GM18502 (cell line): ENCODE measurements around the gene THAP8.
A peak's percentile ranks its signal among the peaks of the same experiment; 100 is the strongest.

ENCODE experiments used
- ATAC-seq: cut with Tn5 transposase; IDR thresholded peaks from one replicate; pipeline ENCODE4 v1.9.1; 2021; ENCODE audit warnings: mild to moderate bottlenecking; ENCODE audit not compliant: unreplicated experiment, poor library complexity

Gene THAP8

GRCh38 chr19:35996777-35997176, 57.3 kb downstream of the THAP8 start:
- ATAC-seq, result no peak

GRCh38 chr19:35995048-35995993, 58.8 kb downstream of the THAP8 start, which contains the start of gene SDHAF1:
Gene SDHAF1 (plus strand): TSS chr19:35995188. CDS start chr19:35995275, 87 bp downstream.
- peak; percentile 89 for ATAC-seq

DNA sequence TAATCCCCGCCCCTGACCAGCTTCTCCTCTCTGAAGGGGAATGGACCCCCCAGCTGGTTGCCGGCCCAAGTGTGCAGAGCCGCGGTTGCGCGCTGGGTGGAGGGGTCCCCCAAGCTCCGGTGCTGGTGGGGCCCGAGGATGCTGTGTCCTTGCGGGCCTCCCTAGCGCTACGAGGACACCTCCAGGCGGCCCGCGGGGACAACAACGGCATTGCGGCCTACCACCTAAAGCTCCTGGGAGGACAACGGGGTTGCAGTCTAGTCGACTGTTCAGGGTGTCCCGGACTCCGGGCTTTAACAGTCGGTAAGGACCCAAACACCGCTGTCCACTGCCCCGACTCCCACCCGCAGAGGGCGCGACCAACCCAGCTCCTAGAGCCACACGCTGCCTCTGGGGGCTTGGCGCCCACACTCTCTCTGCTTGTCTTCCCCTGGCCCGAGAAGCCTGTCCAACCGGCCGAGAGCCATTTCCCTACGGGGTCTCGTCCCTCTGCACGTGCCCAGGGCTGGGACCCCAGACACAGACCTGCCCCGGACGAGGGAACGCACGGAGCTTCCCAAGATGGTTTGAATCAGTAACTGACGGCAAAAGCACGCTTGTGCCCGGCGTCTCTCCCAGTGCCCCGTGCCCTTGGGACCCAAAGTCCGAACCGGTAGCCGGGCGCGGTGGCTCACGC, 60.0 kb downstream of the THAP8 start:
- ATAC-seq, result no peak

DNA sequence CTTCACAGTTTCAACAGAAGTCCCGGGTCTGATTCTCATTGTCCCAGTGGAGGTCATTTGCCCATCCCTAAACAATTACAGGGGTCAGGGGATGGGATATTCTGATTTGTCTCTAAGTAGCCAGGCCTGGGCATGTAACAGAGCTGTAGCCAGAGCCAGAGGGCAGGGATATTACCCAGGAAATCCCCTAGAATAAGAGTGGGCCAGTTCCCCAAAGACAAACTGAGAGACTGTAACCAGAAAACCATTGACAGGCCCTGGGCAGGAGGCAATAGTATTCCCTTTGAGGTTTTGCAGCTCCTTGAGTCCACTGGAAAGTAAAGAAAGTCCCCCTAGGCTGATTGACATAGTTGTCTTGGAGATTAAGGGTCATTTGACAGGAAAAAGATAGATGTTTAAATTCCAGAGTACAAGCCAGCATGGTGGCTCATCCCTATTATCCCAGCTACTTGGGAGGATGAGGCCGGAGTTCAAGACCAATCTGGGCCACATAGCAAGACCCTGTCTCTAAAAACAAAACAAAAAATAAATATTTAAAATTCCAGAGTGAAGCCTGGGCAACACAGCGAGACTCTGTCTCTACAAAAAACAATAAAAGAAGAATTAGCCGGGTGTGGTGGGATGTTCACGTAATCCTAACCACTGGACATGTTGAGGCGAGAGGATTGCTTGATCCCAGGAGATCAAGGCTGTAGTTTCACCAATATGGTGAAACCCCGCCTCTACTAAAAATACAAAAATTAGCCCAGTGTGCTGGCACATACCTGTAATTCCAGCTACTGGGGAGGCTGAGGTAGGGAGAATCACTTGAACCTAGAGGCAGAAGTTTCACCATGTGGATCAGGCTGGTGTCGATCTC, 60.9 kb downstream of the THAP8 start:
- ATAC-seq, result no peak

- no peak for ATAC-seq
Observed at GRCh38 chr19:35991731-35992450, 62.2 kb downstream of the THAP8 start.

DNA sequence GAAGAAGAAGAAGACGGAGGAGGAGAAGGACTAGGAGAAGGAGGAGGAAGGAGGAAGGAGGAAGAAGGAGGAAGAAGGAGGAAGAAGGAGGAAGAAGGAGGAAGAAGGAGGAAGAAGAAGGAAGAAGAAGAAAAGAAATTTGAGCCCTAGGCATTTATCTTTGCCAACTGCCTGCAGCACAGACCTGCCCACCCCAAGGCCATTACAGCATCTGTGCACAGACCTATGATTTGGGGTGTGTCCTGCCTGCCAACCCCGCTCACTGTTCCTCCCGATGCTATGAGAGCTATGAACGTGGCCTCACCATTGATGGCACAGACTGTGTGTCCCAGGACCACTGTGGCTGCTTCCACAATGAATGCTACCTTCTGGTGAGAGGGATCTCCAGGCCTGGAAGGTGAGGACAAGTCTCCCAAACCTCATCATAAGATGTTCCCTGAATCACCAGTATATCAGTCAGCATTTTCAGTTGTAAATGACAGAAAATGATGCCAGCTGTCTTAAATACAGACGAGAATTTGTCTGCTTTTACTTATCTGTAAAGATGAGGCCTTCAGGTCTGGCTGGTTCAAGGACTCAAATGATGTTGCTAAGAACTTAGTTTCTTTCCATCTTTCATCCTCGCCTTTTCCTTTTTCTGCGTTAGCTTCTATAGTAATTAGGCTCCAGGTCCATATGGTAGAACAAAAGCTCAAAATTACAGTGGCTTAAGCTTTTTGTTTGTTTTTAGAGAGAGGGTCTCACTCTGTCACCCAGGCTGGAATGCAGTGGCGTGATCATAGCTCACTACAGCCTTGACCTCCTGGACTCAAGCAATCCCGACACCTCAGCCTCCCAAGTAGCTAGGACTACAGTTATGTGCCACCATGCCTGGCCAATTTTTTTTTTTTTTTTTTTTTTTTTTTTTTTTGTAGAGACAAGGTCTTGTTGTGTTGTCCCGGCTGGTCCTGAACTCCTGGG, 63.0 kb downstream of the THAP8 start:
- no peak for ATAC-seq

GRCh38 chr19:35990156-35990555, 63.9 kb downstream of the THAP8 start:
- ATAC-seq, result no peak

- no peak for ATAC-seq
Observed at GRCh38 chr19:35988824-35989223, 65.3 kb downstream of the THAP8 start.

GRCh38 chr19:35987571-35987896, 66.6 kb downstream of the THAP8 start:
- ATAC-seq, result no peak

DNA sequence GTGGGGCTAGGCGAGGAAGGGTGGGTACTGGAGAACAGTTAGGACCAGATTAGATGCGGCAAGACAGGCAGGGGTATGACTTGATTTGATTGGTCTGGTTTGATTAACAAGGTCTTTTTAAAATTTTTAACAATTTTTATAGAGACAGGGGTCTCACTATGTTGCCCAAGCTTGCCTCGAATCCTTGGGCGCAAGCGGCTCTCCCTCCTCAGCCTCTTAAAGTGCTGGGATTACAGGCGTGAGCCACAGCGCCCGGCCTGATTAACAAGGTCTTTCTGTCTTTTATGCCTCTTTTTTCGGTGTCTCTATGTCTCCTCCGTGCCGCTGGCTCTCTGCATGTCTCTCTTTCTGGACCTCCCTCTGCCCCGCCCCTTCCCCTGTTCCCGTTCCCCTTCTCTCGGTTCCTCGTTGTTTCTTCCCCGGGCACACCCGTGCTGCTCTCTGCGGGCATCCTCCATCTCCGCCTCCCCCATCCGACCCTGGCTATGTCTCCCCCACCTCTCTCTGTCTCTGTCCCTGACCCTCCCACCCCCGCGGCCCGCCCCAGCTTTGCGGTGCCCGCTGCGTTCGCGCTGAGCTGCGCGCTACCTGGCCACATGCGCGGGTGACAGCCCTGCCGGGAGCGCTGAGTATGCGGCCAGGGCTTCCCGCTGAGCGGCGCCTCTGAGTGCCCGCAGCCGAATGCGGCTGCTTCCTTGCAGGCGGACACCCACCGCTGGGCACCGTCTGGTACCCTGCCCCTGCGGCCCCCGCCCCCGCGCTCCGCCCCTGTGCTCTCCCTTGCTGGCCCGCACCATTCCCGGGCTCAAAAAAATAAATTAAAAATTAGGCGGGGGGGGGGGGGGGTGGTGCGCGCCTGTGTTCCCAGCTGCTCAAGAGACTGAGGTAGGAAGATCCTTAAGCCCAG, 67.2 kb downstream of the THAP8 start:
- ATAC-seq, result no peak

DNA sequence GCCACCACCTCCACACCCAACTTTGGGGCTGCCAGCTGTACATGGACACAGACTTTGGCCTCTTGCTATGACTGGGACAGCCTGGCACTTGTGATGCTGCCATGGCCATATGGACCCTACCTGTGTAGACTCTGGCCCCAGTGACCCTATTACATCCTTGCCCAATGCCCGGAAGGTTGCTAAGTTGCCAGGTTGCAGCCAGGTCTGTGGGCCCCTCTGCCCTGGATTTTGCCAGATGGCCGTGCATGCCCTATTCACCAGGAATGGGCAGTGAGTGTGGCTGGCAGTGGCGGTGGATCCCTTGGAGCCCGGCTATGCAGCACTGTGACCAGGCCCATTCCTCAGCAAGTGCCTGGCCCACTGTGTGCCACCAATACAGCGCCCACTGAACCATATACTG, 68.0 kb downstream of the THAP8 start:
- ATAC-seq, result no peak
